HG03571 (cell line): ENCODE data around the gene TAB2.
"Not testable (repeated sequence)": the region's sequence is repeated elsewhere in the genome, so short reads cannot be mapped to it uniquely, and the experiment has no call there.

Experiments
- ATAC-seq: cut with Tn5 transposase; IDR thresholded peaks from one replicate; pipeline ENCODE4 v1.9.1; 2021; ENCODE audit not compliant: unreplicated experiment

Gene TAB2

DNA sequence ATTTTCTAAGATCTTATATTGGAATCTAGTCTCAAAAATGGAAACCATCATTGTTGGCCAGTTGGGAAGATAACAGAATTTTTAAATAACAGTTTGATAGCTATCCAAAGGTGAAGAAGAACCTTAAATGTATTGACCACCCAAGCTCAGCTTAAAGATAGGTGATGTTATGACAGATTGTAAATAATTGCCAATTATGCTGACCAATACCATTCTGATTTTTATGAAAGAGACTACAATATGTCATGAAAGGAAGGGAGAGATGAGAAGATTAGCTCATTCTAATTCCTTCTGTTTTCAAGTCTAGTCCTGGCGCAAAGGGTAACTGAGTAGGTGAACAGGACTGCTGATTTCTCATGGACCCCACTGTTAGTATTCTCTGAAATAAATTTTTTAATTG lies 5.7 kb upstream of the TAB2 start:
- ATAC-seq: no peak

DNA sequence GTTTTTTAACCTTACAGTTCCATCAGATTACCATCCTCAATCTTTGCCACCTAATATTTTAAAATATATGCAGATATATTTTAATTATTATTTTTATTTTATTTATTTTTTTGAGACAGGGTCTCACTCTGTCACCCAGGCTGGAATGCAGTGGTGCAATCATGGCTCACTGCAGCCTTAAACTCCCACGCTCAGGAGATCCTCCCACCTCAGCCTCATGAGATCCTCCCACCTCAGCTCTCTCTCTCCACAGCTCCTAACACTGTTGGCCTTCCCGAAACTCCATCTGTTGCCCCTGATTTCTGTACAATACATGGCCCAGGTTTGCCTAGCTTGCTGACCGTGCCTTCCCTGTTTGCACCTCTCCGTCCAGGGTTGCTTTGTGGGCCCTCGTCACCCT lies 4.4 kb upstream of the TAB2 start:
- ATAC-seq: no peak

DNA sequence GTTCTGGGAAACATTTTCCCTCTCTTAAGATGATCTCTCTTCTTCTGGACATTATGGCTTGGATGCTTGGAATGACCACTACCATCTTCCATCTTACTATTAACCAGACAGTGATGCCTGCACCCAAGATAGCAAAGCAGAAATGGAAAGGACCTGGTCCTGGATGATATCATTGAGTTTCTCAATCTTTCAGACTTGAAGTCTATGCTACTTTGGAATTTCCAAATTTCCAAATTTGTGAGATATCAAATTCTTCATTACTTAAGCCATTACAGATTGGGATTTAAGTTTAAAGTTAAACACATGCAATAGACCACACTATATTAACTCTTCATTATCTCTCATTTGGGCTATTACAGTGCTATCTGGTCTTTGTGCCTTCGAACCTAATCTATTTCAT lies 3.7 kb upstream of the TAB2 start:
- ATAC-seq: no peak

DNA sequence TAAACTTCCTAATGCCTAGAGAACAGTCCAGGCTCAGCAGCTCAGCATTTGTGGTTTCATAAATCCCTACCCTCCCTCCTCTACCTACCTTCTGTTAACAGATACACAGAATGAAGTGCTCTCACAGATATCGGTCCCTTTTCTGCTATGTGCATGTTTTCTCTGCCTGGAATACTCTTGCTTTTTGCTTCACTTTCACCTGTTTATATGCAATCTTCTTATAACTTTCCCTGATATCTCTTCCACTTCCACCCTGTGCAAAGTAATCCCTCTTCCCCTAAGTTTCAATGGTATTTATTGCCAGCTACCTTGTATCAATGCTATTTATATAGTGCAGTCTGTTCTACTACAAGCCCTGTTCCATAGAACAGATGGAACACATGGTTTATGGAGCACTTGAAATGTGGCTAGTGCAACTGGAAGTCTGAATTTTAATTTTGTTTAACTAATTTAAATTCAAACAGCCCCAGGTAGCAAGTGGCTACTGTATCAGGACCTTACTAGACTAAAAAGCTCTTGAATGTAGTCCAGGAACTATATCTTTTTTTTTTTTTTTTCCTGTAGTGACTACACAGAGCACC lies 3.1 kb upstream of the TAB2 start:
- ATAC-seq: no peak

DNA sequence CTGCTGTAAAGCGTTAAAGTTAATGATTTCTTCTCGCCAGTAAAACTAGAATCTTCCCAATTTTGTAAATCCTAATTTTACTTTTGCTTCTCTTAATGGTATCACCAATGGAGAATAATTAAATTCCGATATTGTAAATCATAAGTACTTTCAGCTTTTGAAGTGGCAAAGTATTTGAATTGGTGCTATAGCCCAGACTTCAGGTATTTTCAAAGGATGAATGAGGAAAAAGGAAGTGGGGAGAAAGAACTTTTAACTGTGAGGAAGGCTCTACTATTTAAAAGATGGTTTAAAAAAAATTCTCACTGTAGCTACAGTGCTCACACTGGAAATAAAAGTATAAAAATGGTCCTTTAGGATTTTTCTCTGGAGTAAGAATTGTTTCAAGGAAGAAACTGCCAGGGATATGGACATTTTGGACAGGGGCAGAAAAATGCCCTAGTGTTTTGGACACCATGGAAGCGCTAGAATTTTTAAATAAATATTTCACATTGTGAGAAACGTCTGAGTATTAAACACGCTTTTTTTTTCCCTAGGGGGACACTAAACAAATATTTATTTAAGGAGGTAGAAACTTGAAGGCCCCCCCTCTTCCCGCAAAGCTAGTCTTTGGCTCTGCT lies 1.3 kb upstream of the TAB2 start:
- ATAC-seq: no peak

DNA sequence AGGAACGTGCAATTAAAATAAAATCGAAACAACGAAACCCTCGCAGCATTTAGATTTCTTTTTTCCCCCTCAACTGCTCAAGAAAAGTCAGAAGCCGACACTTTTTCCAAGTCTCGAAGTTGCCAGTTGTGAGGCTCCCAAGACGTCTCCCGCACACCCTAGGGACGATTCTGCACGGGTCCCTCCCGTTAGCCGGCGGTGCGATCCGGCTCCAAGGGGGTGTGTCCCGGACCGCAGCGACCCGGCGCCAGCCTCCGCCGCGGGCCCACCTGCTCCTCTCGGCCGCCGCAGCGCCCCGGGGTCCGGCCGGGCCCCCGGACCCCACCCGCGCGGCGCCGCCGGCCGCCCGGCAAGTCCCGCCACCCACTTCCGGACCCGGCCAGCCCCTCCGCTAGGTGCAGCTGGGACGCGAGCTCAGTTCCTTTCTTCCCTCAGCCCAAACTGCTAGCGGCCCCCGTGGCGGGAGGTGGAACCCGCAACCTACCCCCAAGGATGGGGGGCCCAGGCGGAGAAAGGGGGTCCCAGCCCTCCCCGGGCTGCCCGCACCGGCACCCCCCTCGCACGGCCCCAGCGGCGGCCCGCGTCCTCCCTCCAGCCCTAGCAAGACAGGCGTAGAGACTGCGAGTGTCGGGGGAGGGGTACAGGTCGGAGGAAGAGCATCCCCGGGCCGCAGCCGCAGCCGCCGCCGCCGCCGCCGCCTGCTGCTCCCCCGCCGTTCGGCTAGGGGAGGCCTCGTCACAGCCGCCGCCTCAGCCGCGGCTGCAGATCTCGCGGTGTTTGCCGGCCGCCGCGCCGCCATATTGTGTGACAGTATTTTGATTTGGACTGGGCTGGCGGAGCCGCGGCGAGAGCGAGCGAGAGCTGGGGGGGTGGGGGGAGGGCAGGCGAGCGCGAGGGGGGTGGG lies 520 bp upstream of the TAB2 start:
- peak; percentile 66 for ATAC-seq

DNA sequence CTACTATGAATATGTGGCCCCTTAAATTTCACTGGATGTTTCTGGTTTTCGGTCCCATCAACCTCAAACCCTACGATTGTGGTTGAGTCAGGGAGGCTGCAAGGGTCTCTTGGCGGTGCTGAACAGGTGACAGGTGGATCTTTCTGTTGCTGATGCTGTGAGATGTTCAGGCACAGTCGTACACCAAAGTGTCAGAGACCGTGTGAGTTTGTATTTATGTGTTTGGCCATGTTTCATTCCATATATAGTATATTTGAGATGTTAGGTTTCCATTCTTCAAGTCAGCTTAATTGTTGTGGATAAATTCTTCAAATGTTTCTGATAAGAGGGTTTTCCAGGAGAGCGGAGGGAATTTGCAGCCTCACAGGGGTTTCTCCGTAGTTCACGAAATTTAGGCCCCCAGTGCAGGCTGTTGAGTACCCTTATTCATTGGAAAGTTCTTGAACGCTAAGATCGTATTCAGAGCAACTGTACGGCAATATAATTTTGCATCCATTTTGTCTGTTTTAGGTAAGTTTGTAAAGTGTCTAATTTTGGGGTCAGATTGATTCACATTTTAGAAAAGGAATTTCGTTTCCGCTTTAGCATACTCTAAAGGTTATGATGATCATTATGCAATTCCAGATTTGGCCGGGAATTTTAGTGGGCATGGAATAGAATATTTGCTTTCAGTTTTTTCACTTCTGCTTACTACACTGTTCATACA lies 1.2 kb downstream of the TAB2 start:
- ATAC-seq: no peak

DNA sequence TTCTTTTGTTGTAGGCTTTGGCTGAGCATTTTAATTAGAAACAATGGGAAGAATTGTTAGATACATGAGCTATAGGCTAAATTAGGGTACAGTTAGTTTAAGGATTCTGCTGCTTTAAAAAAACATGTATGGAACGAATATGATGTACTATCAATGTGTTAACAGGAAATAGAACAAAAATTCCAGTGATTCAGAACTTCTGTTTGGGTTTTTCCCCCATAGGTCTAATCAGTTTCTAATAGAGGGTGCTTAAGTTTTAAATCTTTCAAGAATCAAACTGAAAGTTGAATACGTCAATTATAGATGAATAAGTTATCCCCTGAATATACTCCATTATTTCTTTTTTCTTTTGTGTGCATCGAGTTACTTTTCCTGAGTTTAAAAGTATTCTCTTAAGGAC lies 1.9 kb downstream of the TAB2 start:
- no peak for ATAC-seq

DNA sequence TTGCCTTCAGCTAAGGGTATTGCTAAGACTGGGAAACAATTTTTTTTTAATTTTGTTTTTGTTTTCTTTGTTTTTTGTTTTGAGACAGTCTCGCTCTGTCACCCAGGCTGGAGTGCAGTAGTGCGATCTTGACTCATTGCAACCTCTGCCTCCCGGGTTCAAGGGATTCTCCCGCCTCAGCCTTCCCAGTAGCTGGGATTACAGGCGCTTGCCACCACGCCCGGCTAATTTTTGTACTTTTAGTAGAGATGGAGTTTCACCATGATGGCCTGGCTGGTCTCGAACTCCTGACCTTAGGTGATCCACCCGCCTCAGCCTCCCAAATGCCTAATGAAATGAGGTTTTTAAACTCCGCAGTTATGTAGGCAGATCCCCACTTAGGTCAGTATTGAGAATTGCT lies 2.5 kb downstream of the TAB2 start:
- ATAC-seq: not testable (repeated sequence)

DNA sequence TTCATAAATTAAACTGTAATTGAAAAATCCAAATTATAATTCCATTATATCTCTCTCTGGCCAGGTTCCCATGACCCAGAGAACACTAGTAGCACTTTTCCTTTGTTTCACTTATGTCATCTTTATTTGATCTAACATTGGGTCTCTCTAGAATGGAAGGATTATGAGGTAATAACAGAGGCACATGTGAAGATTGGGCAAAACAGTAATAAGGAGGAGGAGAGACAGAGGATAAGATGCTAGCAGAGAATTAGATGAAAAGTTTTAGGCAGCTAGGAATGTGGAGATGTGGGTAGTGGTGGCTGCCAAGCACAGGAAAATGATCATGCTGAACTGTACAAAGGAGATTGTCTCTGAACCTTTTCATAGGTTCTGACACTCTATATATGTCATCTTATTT lies 3.3 kb downstream of the TAB2 start:
- ATAC-seq: no peak

DNA sequence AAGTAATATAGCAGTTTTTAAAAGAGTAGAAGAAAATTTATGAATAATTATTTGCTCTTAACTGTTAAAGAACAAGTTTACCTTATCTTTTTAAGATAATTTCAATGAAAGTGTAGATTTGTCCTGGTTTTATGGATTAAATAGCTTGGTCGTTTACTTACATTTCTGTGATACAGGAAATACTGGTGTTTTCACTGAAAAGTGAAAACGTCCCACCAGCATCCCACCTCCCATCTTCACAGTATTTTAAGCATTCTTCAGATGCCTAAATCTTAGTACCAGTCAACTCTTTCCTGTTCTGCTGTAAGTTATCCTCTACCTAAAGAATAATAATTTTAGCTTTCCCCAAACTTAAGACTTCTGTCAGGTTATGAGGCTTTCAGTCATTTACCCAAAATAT lies 5.8 kb downstream of the TAB2 start:
- ATAC-seq: no peak

DNA sequence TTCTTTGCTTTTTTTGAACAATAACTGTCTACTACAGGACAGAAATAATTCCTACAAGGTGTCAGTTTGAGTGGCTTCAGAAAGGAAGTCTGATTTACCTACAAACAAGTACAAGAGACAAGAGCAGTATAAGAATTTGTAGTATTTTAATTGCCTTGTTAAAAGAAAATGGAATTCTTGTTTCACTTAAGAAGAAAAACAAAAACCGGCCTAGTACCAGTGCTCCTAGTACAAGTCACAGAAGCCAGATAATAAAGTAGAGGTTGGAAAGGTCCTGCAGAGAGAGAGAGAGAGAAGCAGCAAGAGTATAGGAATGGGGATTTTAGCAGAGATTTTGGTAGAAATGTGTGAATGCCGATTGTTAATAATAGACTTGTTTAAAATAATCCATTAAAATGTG lies 6.4 kb downstream of the TAB2 start:
- no peak for ATAC-seq

DNA sequence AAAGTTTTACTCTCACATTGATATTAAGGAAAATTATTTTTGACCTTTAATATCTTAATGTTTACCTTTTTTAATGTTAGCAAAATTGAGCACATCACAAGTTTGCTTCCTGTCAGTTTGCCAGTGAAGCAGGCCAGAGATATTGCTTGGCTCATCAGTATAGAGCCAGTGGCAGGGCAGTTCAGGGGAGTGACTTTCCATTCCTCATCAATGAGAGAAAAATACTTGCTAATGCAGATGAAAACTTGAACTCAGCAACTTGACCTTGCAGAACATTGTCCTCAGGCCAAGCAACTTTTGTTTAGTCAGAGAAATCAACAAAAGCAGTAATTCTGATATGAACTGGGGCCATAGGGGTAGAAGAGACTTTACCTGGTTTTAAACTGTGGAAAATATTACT lies 6.9 kb downstream of the TAB2 start:
- ATAC-seq: no peak

DNA sequence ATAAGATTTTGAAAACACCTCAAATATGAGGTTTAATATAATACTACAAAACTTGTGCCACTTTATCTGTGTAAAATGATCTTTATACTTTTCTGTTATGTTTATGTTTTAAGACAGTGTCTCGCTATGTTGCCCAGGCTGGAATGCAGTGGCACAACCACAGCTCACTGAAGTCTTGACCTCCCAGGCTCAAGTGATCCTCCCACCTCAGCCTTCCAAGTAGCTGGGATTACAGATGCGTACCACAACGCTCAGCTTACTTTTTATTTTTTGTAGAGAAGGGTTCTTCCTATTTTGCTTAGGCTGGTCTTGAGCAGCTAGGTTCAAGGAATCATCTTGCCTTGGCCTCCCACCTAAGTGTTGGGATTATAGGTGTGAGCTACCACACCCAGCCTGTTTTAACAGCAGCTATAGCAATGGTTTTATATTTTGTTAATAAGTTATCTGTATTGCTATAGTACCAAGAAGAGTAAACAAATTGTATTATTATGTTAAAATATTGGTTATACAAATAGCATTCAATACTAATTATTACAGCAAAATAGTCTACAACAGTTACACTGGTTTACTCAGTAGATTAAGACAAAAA lies 8.2 kb downstream of the TAB2 start:
- no peak for ATAC-seq

DNA sequence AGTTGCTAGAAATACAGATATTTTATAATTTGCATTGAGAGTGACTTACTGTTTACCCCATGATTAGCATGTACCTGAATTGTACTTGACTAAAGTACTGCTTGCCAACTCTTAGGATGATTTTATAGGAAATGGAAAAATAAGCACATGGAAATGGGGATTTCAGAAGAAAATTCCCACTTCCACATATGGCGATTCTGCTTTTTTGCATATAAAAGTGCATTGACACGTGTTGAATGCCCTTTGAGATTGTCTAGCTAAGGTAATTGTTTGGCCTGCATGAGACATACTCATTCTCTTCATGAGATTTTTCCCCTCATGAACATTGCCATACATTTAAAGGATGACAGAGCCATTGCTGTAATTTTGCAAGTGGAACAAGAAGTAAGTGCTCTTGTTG lies 10.1 kb downstream of the TAB2 start:
- no peak for ATAC-seq

DNA sequence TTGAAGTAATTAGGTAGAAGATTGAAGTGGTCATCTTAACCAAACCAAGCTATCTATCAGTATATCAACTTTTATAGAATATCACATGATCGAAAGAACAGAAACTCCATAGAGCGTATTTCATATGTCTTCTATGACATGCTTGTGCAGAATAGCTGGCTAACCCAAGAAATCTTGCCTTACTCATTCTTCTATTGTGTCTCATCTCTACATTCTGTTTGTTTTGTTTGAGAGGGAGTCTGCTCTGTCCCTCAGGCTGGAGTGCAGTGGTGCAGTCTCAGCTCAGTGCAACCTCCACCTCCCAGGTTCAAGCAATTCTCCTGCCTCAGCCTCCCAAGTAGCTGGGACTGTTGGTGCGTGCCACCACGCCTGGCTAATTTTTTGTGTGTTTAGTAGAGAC lies 10.6 kb downstream of the TAB2 start:
- no peak for ATAC-seq

DNA sequence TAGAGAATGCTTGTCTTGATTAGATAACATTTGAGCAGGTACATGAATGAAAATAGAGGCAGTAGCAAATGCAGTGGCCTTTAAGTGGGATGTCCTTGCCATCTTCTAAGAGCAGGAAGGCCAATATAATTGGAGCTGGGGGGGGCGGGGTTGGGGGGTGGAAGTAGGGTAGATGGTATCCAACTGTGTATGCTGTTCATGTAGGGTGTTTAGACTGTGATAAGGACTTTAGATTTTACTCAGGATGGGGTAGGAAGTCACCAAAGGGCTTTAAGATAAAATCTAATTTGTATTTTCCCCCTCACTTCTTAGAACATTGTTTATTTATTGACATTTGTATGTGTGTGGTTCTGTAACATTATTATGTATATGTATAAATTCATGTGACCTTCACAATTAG lies 12.0 kb downstream of the TAB2 start:
- no peak for ATAC-seq

DNA sequence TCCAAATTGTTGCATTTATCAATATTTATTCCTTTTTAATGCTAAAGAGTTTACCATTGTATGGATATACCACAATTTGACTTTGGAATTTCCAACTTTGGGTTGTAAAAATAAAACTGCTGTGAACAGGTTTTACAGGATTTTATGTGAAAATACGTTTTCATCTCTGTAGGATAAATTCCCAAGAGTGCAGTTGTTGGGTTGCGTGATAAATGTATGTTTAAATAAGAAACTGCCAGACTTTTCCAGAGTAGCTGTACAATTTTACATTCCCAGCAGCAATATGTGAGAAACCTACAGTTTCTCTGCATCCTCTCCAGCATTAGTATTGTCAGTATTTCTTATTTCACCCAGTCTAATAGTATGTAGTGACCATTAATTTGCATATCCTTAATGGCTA lies 12.6 kb downstream of the TAB2 start:
- no peak for ATAC-seq

DNA sequence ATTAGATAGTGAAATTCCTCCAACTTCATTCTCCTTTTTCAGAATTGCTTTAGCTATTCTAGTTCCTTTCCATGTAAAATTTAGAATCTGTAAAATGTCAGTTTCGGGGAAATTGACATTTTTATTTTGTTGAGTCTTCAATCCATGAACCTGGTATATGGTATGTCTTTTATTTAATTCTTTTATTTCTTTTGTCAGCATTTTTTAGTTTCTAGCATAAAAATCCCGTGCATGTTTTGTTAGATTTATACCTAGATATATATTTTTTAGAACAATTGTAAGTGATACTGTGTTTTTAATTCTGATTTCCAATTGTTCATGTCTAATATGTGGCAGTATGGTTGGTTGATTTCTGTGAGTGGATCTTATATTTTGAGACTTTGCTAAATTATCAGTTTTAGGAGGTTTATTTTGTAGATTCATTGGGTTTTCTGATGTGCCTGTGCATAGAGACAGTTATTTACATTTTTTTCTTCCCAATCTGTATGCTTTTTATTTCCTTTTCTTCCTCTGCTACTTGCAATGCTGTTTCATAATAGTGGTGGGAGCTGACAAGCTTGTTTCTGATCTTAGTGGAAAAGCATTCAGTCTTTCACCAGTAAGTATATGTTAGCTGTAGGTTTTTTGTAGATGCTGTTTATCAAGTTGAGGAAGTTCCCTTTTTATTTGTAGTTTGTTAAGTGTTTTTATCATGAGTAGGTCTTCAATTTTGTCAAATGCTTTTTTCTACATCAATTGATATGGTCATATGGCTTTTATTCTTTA lies 13.7 kb downstream of the TAB2 start:
- ATAC-seq: no peak

DNA sequence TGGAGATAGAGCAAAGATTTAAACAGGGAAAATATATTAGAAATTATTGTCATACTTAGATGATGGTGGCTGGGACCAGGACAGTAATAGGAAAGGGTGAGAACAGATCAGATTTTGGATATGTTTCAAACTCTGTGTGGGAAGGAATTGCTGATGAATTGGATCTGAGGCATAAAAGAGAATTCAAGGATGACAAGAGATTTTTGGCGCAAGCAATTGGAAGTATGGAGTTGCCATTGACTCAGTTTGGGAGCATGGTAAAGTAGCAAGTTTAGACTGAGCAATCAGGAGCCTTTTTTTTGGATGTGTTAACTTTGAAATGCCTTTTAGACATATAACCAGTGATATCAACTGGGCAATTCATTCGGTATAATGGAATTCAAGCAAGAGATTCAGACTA lies 14.4 kb downstream of the TAB2 start:
- ATAC-seq: no peak
